Thymus (tissue), 14 donors: ENCODE data around the gene CD52. TPM values are rescaled to one million over a fixed set of nuclear protein-coding genes. Genes with fewer than 3 reads are reported as not detected.
A peak's percentile ranks its signal among the peaks of the same experiment; 100 is the strongest.

Experiments
- DNase-seq, 9 donors: peaks; one replicate each; pipeline ENCODE4 v3.0.0-alpha.2; 2013; ENCODE audit warnings: low spot score in 9 of 9, low read depth in 6 of 9, missing footprints in 1 of 9
- H3K27ac ChIP-seq, 2 donors: one replicate each; pipeline ENCODE4 v1.5.1; 2013; ENCODE audit warnings: control low read depth in 1 of 2, low read depth in 1 of 2, low read length in 1 of 2, mild to moderate bottlenecking in 1 of 2, moderate library complexity in 1 of 2
- H3K27me3 ChIP-seq, 2 donors: one replicate each; pipeline ENCODE4 v1.5.1; 2013; ENCODE audit warnings: low read length in 1 of 2; ENCODE audit not compliant: control insufficient read depth in 2 of 2, insufficient read depth in 1 of 2
- H3K36me3 ChIP-seq, 2 donors: one replicate each; pipeline ENCODE4 v1.5.1; 2013; ENCODE audit warnings: low read length in 1 of 2, mild to moderate bottlenecking in 1 of 2, moderate library complexity in 1 of 2; ENCODE audit not compliant: control insufficient read depth in 2 of 2, insufficient read depth in 2 of 2
- H3K4me1 ChIP-seq, 2 donors: one replicate each; pipeline ENCODE4 v1.5.1; 2013; ENCODE audit warnings: low read length in 2 of 2; ENCODE audit not compliant: control insufficient read depth in 2 of 2, insufficient read depth in 2 of 2
- H3K4me3 ChIP-seq, 2 donors: one replicate each; pipeline ENCODE4 v1.5.1; 2013; ENCODE audit warnings: low read length in 2 of 2, control low read depth in 1 of 2, mild to moderate bottlenecking in 1 of 2
- H3K9me3 ChIP-seq, 2 donors: one replicate each; pipeline ENCODE4 v1.5.1; 2013; ENCODE audit warnings: low read length in 1 of 2, mild to moderate bottlenecking in 1 of 2; ENCODE audit not compliant: control insufficient read depth in 2 of 2, insufficient read depth in 1 of 2
- WGBS: extraction: QIAGEN DNeasy Blood & Tissue Kit; methylation state at CpG from one replicate; pipeline ENCODE4 v1.1.7; 2013; 5-methylcytosine and 5-hydroxymethylcytosine counted together
- long read RNA-seq, 10 donors: transcript quantifications; one replicate each; lab custom pipeline, GENCODE V29; 2026
- polyA plus RNA-seq: library from polyadenylated mRNA; stranded (reverse); fragments of 200-250 nt; gene quantifications from one replicate; pipeline ENCODE4 v1.2.3, GENCODE V29; 2013
- total RNA-seq: library from RNA; stranded (reverse); fragments of 120-200 nt; gene quantifications from one replicate; pipeline ENCODE4 v1.2.4, GENCODE V29; 2013
- donor health status: healthy.

Gene CD52, protein sequence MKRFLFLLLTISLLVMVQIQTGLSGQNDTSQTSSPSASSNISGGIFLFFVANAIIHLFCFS
- 1,020 TPM for total RNA-seq
- polyA plus RNA-seq = 1,113 TPM
- long read RNA-seq, donor 1, transcript CD52-201 (2 exons, 468 nt) = major isoform, 129 of 129 reads
- long read RNA-seq, donor 1, partial matches to known transcripts = 0 of 129 reads
- long read RNA-seq, donor 1, other reads (novel, unspliced or antisense) = 0 of 129 reads
- long read RNA-seq, donor 2, transcript CD52-201 (2 exons, 468 nt) = major isoform, 1,681 of 1,769 reads
- long read RNA-seq, donor 2, partial matches to known transcripts = 65 of 1,769 reads
- long read RNA-seq, donor 2, other reads (novel, unspliced or antisense) = 21 of 1,769 reads
- long read RNA-seq, donor 3, transcript CD52-201 (2 exons, 468 nt) = major isoform, 1,448 of 1,484 reads
- long read RNA-seq, donor 3, partial matches to known transcripts = 0 of 1,484 reads
- long read RNA-seq, donor 3, other reads (novel, unspliced or antisense) = 34 of 1,484 reads
- long read RNA-seq, donor 4, transcript CD52-201 (2 exons, 468 nt) = major isoform, 377 of 389 reads
- long read RNA-seq, donor 4, partial matches to known transcripts = 0 of 389 reads
- long read RNA-seq, donor 4, other reads (novel, unspliced or antisense) = 9 of 389 reads
- long read RNA-seq, donor 5, transcript CD52-201 (2 exons, 468 nt) = major isoform, 1,462 of 1,493 reads
- long read RNA-seq, donor 5, partial matches to known transcripts = 0 of 1,493 reads
- long read RNA-seq, donor 5, other reads (novel, unspliced or antisense) = 27 of 1,493 reads
- long read RNA-seq, donor 6, transcript CD52-201 (2 exons, 468 nt) = major isoform, 535 of 535 reads
- long read RNA-seq, donor 6, partial matches to known transcripts = 0 of 535 reads
- long read RNA-seq, donor 6, other reads (novel, unspliced or antisense) = 0 of 535 reads
- long read RNA-seq, donor 7, transcript CD52-201 (2 exons, 468 nt) = major isoform, 781 of 896 reads
- long read RNA-seq, donor 7, partial matches to known transcripts = 95 of 896 reads
- long read RNA-seq, donor 7, other reads (novel, unspliced or antisense) = 19 of 896 reads
- long read RNA-seq, donor 8, transcript CD52-201 (2 exons, 468 nt) = major isoform, 276 of 277 reads
- long read RNA-seq, donor 8, partial matches to known transcripts = 0 of 277 reads
- long read RNA-seq, donor 8, other reads (novel, unspliced or antisense) = 0 of 277 reads
- long read RNA-seq, donor 9, transcript CD52-201 (2 exons, 468 nt) = major isoform, 675 of 688 reads
- long read RNA-seq, donor 9, partial matches to known transcripts = 0 of 688 reads
- long read RNA-seq, donor 9, other reads (novel, unspliced or antisense) = 12 of 688 reads
- long read RNA-seq, donor 10, transcript CD52-201 (2 exons, 468 nt) = major isoform, 633 of 638 reads
- long read RNA-seq, donor 10, partial matches to known transcripts = 0 of 638 reads
- long read RNA-seq, donor 10, other reads (novel, unspliced or antisense) = 5 of 638 reads

GRCh38 chr1:26317612-26318337 lies at the start of gene CD52:
Gene CD52, plus strand, starts transcription at chr1:26317958. Its CDS starts 60 bp downstream, at chr1:26318018.
- Histone ChIP-seq H3K4me1 (peaks cover 50 to 84% of the 10 kb centered on the region in 2 donors), H3K36me3 (peaks cover 23 to 27% of the 10 kb centered on the region in 2 donors), H3K27ac (peak within 1 kb of the TSS; percentile 84 to 89), H3K27me3 (no peaks in the 10 kb centered on the region), H3K4me3 (peak within 1 kb of the TSS; percentile 57 to 63), H3K9me3 (no peaks in the 10 kb centered on the region)
- peak in 8 of 9 donors; percentile 57 to 93 (median 80) for DNase-seq
- WGBS = 17% methylated on average over 12 of the region's 12 CpGs

GRCh38 chr1:26268290-26269197 lies 49.2 kb upstream of the CD52 start:
- 98% methylated on average over 9 of the region's 9 CpGs for WGBS
- H3K36me3 ChIP-seq = peaks cover 56 to 77% of the 10 kb centered on the region in 2 donors
- H3K4me1 ChIP-seq = no peaks in the 10 kb centered on the region

GRCh38 chr1:26269198-26269550 lies 48.6 kb upstream of the CD52 start:
- DNase-seq = no peak
- no peak overlapping the region for H3K4me3 ChIP-seq
- no peaks in the 10 kb centered on the region for H3K27me3 ChIP-seq
- peaks cover 53 to 73% of the 10 kb centered on the region in 2 donors for H3K36me3 ChIP-seq
- 97% methylated on average over 4 of the region's 4 CpGs for WGBS
- peaks cover 5 to 12% of the 10 kb centered on the region in 2 donors for H3K9me3 ChIP-seq
- H3K27ac ChIP-seq = no peak overlapping the region
- no peaks in the 10 kb centered on the region for H3K4me1 ChIP-seq

More at GRCh38 chr1:26268290-26269197, 49.2 kb upstream of the CD52 start:
- peaks cover 5 to 12% of the 10 kb centered on the region in 2 donors for H3K9me3 ChIP-seq
- H3K4me3 ChIP-seq = no peak overlapping the region
- no peak for DNase-seq
- H3K27ac ChIP-seq = no peak overlapping the region
- H3K27me3 ChIP-seq = no peaks in the 10 kb centered on the region

DNA sequence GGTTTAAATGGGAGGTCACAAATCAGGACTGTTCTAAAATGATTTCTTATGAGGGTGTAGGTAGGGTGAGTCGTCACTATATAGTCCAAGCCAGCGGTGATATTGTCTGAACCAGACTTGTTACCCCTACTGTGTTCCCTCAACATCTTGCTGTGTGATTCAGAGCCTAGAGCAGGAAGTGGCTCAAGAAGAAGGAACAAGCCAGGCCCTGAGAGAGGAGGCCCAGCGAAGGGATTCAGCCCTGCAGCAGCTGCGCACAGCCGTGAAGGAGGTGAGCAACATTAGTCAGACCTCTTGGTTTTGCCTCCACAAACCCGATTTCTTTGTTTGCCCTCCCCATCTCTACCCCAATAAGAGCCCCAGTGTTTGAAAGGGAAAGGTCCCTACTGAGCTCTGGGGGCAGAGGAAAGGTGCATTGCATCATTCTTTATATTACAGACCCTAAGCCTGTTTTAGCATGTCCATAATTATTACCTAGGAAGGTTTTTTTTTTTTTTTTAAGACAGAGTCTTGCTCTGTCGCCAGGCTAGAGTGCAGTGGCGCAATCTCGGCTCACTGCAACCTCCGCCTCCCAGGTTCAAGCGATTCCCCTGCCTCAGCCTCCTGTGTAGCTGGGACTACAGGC lies 42.8 kb upstream of the CD52 start:
- DNase-seq = no peak
- no peak overlapping the region for H3K4me3 ChIP-seq
- H3K27ac ChIP-seq = no peak overlapping the region
- no peaks in the 10 kb centered on the region for H3K9me3 ChIP-seq
- no peaks in the 10 kb centered on the region for H3K27me3 ChIP-seq
- peaks cover 14 to 51% of the 10 kb centered on the region in 2 donors for H3K4me1 ChIP-seq
- WGBS = 86% methylated on average over 11 of the region's 11 CpGs
- H3K36me3 ChIP-seq = peaks cover 46 to 73% of the 10 kb centered on the region in 2 donors

DNA sequence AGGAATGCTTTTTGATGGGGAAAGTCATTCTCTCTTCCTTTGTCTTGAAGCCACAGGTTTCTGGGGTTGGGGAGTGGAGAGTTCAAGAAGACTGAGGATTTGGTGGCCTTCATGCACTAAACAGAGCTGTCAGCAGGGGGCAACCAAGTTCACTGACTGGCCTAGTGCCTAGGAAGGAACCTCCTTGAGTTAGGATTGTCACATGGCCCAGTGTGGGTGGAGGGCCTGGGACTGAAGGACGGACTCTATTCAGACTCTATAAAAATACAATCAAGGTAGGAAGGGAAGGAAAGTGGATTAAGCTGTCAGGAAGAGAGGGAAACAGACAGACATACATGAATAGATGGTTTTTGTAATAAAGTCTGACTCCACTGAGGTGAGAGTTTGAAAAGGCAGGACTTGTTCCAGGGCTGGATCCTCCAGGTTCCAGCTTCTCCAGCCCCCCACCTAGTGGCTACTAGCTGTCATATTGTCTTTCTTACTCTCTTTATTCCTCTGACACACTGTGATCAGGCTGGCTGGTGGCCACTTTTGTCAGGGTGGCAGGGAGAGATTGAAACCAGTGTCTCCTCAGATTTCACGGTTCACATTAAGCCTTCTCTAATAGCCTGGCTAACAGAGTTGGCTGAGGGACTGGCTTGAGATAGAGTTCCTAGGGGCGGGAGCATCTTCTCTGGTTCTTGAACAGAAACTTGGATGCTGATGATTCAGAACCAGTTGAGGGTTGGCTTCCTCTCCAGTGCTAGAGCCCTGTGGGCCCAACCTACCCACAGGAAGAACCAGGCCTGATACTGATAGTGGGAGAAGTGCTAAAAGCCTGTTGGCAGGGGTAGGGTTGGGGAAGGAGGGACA lies 42.0 kb upstream of the CD52 start:
- Histone ChIP-seq H3K36me3 (peaks cover 41 to 64% of the 10 kb centered on the region in 2 donors), H3K9me3 (peaks cover 0 to 3% of the 10 kb centered on the region in 2 donors), H3K27me3 (no peaks in the 10 kb centered on the region), H3K4me3 (no peak overlapping the region), H3K27ac (peak overlapping the region; percentile 55 to 86), H3K4me1 (peaks cover 19 to 59% of the 10 kb centered on the region in 2 donors)
- peak in 6 of 9 donors; percentile 53 to 84 (median 72) for DNase-seq
- WGBS = 78% methylated on average over 3 of the region's 3 CpGs

DNA sequence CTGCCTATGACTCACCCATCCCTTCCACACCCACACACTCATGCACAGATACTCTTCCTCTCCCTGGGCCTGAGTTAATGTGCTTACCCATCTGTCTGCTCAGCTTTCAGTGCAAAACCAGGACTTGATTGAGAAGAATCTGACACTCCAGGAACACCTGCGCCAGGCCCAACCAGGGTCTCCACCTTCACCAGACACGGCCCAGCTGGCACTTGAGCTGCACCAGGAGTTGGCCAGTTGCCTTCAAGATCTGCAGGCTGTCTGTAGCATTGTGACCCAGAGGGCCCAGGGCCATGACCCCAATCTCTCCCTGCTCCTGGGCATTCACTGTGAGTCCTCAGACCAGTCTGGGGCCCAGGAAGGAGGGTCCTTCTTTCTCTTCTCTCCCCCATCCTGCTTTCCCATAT lies 41.3 kb upstream of the CD52 start:
- WGBS = 93% methylated on average over 2 of the region's 2 CpGs
- no peak overlapping the region for H3K4me3 ChIP-seq
- H3K9me3 ChIP-seq = peaks cover 0 to 3% of the 10 kb centered on the region in 2 donors
- H3K4me1 ChIP-seq = peaks cover 23 to 65% of the 10 kb centered on the region in 2 donors
- peaks cover 46 to 65% of the 10 kb centered on the region in 2 donors for H3K36me3 ChIP-seq
- no peaks in the 10 kb centered on the region for H3K27me3 ChIP-seq
- no peak for DNase-seq
- H3K27ac ChIP-seq = peak overlapping the region; percentile 55 to 86
